Neuron (in vitro differentiated cells): ENCODE data around the gene ZNF440.

ENCODE experiments used
- H2AFZ ChIP-seq: one replicate; pipeline ENCODE4 v1.6.1; 2013; ENCODE audit warnings: low read depth, mild to moderate bottlenecking, inconsistent platforms, low read length, moderate library complexity
- H3K27me3 ChIP-seq: one replicate; pipeline ENCODE4 v1.6.1; 2013; ENCODE audit warnings: low read length; ENCODE audit not compliant: insufficient read depth
- H3K36me3 ChIP-seq: one replicate; pipeline ENCODE4 v1.6.1; 2013; ENCODE audit warnings: low read length; ENCODE audit not compliant: insufficient read depth
- H3K4me1 ChIP-seq: one replicate; pipeline ENCODE4 v1.6.1; 2013; ENCODE audit warnings: low read length; ENCODE audit not compliant: insufficient read depth
- H3K4me3 ChIP-seq: 2 replicates; pipeline ENCODE4 v1.5.1; 2013; ENCODE audit warnings: mild to moderate bottlenecking, low read length, moderate library complexity
- H3K9me3 ChIP-seq: one replicate; pipeline ENCODE4 v1.6.1; 2013; ENCODE audit warnings: low read length

Gene ZNF440

GRCh38 chr19:11880598-11880997 lies 66.5 kb downstream of the ZNF440 start:
- H3K27me3 ChIP-seq: no peaks in the 10 kb centered on the region
- H2AFZ ChIP-seq: no peak overlapping the region
- no peaks in the 10 kb centered on the region for H3K4me1 ChIP-seq
- H3K4me3 ChIP-seq: no peak overlapping the region
- no peaks in the 10 kb centered on the region for H3K36me3 ChIP-seq
- no peaks in the 10 kb centered on the region for H3K9me3 ChIP-seq

- H3K4me1 ChIP-seq: no peaks in the 10 kb centered on the region
- H3K4me3 ChIP-seq: no peak overlapping the region
- H3K36me3 ChIP-seq: no peaks in the 10 kb centered on the region
- H2AFZ ChIP-seq: no peak overlapping the region
- H3K27me3 ChIP-seq: no peaks in the 10 kb centered on the region
- no peaks in the 10 kb centered on the region for H3K9me3 ChIP-seq
Observed at GRCh38 chr19:11881151-11881800, 67.2 kb downstream of the ZNF440 start.

GRCh38 chr19:11882606-11883005 lies 68.5 kb downstream of the ZNF440 start:
- no peak overlapping the region for H3K4me3 ChIP-seq
- H3K36me3 ChIP-seq: no peaks in the 10 kb centered on the region
- peaks cover 4% of the 10 kb centered on the region for H3K4me1 ChIP-seq
- no peaks in the 10 kb centered on the region for H3K27me3 ChIP-seq
- no peak overlapping the region for H2AFZ ChIP-seq
- no peaks in the 10 kb centered on the region for H3K9me3 ChIP-seq
